ENCODE measurements around the gene RNF212.

Gene RNF212

DNA sequence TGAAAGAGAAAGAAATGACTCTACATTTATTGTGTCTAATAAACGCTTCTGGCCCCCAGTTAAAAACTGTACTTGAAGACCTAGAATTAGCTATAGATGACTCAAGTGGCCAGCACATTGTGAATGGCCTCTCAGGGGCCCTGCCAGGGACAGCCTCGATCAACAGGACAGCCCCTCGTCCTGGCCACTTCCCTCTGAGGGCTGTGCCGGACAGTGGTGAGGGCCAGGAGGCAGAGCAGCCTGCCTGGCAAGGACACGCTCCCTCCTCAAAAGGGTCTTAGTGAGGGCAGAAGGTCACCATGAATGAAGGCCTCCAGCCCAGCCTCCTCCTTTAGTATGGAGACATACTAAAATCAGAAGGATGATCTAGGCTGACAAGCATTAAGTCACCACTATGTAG, 16.5 kb downstream of the RNF212 start:
- no peak for DNase-seq (ENCODE audit: low read depth)
- TF ChIP-seq, protein P1, sequence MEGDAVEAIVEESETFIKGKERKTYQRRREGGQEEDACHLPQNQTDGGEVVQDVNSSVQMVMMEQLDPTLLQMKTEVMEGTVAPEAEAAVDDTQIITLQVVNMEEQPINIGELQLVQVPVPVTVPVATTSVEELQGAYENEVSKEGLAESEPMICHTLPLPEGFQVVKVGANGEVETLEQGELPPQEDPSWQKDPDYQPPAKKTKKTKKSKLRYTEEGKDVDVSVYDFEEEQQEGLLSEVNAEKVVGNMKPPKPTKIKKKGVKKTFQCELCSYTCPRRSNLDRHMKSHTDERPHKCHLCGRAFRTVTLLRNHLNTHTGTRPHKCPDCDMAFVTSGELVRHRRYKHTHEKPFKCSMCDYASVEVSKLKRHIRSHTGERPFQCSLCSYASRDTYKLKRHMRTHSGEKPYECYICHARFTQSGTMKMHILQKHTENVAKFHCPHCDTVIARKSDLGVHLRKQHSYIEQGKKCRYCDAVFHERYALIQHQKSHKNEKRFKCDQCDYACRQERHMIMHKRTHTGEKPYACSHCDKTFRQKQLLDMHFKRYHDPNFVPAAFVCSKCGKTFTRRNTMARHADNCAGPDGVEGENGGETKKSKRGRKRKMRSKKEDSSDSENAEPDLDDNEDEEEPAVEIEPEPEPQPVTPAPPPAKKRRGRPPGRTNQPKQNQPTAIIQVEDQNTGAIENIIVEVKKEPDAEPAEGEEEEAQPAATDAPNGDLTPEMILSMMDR (conservative IDR thresholded peaks at IDR 0.05; ENCODE audit: low read length), result no peak
- no peak overlapping the region for H3K4me3 ChIP-seq (ENCODE audit: low read length)

DNA sequence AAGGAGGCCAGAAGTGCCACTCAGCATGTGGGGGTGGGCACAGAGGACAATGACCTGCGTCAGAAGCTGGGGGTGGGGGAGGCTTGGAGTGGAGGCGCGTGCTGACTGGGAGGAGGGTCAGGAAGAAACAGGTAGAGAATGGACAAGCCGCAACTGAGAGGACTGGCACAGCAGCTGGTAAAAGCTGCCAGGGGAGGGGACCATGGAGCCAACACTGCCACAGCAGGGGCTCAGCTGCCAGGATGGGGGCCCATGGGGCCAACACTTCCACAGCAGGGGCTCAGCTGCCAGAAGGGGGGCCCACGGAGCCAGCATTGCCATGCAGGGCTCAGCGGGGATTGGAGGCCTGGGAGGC, 19.1 kb downstream of the RNF212 start:
- DNase-seq (ENCODE audit: low read depth), result no peak
- TF ChIP-seq, protein P1 (conservative IDR thresholded peaks at IDR 0.05; ENCODE audit: low read length), result no peak
- no peak overlapping the region for H3K4me3 ChIP-seq (ENCODE audit: low read length)

DNA sequence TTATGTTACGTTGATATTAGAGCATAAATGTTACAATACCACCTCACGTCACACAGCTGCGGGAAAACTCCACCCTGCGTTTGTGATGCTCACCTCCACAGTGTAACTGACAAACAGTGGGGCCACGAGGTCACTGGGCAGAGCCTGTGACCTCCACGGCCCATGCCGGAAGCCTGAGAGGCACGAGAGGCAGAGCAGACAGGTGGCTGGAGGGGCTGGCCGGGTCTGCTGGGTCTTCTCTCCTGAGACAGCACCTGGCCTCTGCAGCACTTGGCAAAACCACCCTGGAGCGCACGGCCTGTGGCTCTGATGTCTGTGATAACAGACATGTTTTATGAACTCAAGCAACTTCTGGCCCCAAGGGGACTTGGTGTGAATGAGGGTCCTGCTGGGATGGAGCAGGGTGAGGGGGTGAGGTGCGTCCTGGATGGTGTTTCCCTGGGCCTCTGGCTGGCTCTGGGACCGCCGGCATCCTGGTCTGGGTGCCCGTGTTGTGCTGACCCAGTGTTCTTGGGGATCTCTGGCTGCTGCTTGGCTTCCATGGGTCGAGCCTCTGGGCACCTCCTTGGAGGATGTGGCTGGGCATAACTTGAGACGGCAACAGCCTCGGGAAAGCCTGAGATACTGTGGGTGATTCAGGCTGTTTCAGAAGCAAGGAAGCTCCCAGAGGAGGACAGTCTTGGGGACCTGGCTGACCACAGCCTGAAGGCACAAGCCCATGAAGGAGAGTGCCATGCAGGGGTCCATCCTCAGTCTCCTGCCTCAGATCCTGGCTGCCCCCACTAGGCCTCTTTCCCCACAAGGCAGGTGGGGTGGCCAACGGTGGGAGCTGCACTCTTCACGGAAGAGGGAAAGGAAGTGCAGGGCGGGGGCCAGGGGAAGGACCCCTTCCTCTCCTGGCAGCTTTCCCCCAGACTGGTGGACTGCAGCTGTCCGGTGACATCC, 19.7 kb downstream of the RNF212 start:
- TF ChIP-seq, protein P1 (conservative IDR thresholded peaks at IDR 0.05; ENCODE audit: low read length), result no peak
- DNase-seq (ENCODE audit: low read depth), result no peak

DNA sequence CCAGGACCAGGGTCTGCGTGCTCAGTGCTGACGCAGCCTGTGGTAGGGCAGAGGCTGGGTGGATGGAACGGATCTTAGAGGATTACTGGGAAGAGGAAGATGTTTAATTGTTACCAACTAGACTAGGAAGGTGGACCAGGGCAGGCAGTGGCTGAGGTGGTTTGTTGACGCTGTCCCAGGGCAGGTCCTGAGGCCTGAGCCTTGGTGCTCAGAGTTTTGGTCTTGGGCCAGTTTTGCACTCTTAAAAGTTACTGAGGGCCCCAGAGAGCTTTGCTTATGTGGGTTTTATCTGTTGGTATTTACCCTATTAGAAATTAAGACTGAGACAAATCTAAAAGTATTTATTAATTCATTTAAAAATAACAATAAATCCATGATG, 20.4 kb downstream of the RNF212 start:
- DNase-seq (ENCODE audit: low read depth), result no peak
- TF ChIP-seq, protein P1 (conservative IDR thresholded peaks at IDR 0.05; ENCODE audit: low read length), result no peak

More for the DNA sequence above, 19.7 kb downstream of the RNF212 start:
- no peak overlapping the region for H3K4me3 ChIP-seq (ENCODE audit: low read length)

DNA sequence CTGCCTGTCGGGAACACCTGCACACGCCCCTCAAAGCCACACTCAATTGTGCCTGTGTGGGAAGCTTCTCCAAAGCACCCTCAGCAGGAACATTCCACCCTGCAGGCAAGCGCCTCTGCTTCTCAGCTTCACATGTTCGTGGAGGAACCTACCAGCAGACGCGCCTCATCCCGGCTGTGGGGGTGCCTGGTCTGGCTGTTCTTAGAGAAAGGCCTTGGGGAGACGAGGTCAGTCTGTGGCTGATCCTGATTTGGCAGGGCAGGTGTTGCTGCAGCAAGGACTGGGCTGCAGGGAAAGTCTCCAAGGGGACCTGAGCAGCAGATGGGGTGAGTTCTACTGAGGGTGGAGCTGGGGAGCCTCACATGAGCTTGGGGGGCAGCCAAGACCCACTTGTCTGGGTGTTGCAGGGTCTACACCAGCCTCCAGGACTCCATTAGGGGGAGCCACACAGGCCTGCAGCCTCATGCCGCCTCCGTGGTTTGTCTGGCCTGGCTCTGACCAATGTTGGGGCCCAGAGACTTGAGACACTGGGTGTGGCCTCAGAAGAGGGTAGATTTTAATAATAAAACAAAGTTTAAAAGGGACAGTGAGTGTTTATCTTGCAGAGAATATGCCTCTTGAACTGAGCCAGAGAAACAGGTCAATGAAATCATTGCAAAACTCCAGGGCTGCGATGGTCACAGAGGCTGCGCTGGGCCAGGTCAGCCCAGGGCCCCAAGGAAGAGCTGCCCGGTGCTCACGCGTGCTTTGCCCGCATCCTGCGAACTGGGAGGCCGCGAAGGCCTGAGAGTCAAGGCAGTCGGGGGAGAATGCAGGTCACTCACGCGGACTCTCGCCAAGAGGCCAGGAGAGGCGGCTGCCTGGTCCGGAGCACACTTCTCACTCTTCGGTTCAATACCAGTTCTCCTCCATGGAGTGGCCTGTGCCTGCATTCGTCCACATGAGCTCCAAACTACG, 21.1 kb downstream of the RNF212 start:
- DNase-seq (ENCODE audit: low read depth), result no peak
- TF ChIP-seq, protein P1 (conservative IDR thresholded peaks at IDR 0.05; ENCODE audit: low read length), result no peak
- no peak overlapping the region for H3K4me3 ChIP-seq (ENCODE audit: low read length)

More for the DNA sequence above, 20.4 kb downstream of the RNF212 start:
- H3K4me3 ChIP-seq (ENCODE audit: low read length), result no peak overlapping the region

DNA sequence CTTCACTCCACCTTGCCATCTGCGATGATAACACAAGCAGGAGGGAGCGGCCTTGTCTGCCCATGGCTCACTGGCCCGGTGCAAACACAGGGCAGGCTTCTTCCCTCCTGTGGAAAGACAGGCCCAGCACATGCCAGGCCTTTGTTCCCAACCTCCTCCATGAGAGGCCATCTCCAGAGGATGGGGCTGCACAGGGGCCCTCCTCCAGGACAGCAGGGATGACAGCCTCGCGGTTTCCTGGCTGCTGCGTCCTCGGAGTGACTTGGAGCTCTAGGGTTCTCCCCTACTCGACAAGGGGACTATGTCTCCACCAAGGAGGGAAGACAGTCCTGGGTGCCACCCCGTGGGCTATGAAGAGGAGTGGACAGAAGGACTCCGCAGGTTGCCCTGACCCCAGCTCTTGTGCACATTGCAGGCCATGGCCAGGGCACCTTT, 21.8 kb downstream of the RNF212 start:
- no peak for DNase-seq (ENCODE audit: low read depth)
- TF ChIP-seq, protein P1 (conservative IDR thresholded peaks at IDR 0.05; ENCODE audit: low read length), result no peak
- no peak overlapping the region for H3K4me3 ChIP-seq (ENCODE audit: low read length)
